Ovary (tissue), 3 donors: Measurements from ENCODE around the gene PRLR.

ENCODE experiments used
- CTCF ChIP-seq, 3 donors: fragments of 450-650 bp in 2 of 3; fragments of 200-600 bp in 1 of 3; IDR thresholded peaks; one replicate each; pipeline versions ENCODE4 v1.5.1 to v1.8.0; 2016 to 2022; ENCODE audit warnings: antibody characterized with exemption in 3 of 3, mild to moderate bottlenecking in 1 of 3
- EP300 ChIP-seq: sonication (generic); formaldehyde crosslinking; IDR thresholded peaks from one replicate; pipeline ENCODE4 v1.6.1; 2017; ENCODE audit warnings: antibody characterized with exemption
- POLR2A ChIP-seq: fragments of 450-650 bp; IDR thresholded peaks from one replicate; pipeline ENCODE4 v1.6.1; 2017; ENCODE audit warnings: antibody characterized with exemption, mild to moderate bottlenecking, moderate library complexity
- donor health status: DM: no; HTN: no; CAD: no.

- no peak for TF ChIP-seq CTCF (IDR thresholded peaks at IDR 0.05)
- no peak for TF ChIP-seq POLR2A
- TF ChIP-seq EP300, result no peak
Measured at GRCh38 chr5:35030426-35031100, 199.7 kb downstream of the PRLR start.
